CD14-positive monocyte (primary cell): ENCODE results near the gene ZGPAT. TPM values are rescaled to one million over a fixed set of nuclear protein-coding genes. Genes with fewer than 3 reads are reported as not detected.

Experiments used
- DNase-seq, 3 donors: peaks; one replicate each; pipeline ENCODE4 v3.0.0-alpha.2; 2011 to 2022
- H2AFZ ChIP-seq: 2 replicates; pipeline ENCODE4 v1.6.0; 2012; ENCODE audit warnings: mild to moderate bottlenecking, low read depth, low read length, inconsistent platforms; ENCODE audit not compliant: insufficient read depth, poor library complexity, severe bottlenecking
- H3K27ac ChIP-seq, 2 donors: 1 replicate in 1 of 2; 2 replicates in 1 of 2; pipeline ENCODE4 v1.5.1; 2012 to 2013; ENCODE audit warnings: low read length in 2 of 2, control low read depth in 1 of 2, inconsistent platforms in 1 of 2, low read depth in 1 of 2, mild to moderate bottlenecking in 1 of 2
- H3K27me3 ChIP-seq, 2 donors: one replicate each; pipeline versions ENCODE4 v1.6.0 to v1.6.1; 2011 to 2013; ENCODE audit warnings: low read length in 2 of 2; ENCODE audit not compliant: control insufficient read depth in 2 of 2, insufficient read depth in 2 of 2
- H3K36me3 ChIP-seq, 2 donors: replicated peaks in 1 of 2; 1 replicate in 1 of 2; 2 replicates in 1 of 2; pipeline versions ENCODE4 v1.5.1 to v1.6.1; 2012 to 2013; ENCODE audit warnings: low read length in 2 of 2, control low read depth in 1 of 2, inconsistent platforms in 1 of 2, mild to moderate bottlenecking in 1 of 2; ENCODE audit not compliant: insufficient read depth in 2 of 2, control insufficient read depth in 1 of 2
- H3K4me1 ChIP-seq, 2 donors: 1 replicate in 1 of 2; 2 replicates in 1 of 2; pipeline versions ENCODE4 v1.5.1 to v1.6.1; 2012 to 2013; ENCODE audit warnings: low read length in 2 of 2, control low read depth in 1 of 2, inconsistent platforms in 1 of 2, mild to moderate bottlenecking in 1 of 2, moderate library complexity in 1 of 2; ENCODE audit not compliant: insufficient read depth in 2 of 2, control insufficient read depth in 1 of 2
- H3K4me2 ChIP-seq: replicated peaks from 2 replicates; pipeline ENCODE3; 2012; ENCODE audit warnings: low read length, moderate library complexity, mild to moderate bottlenecking; ENCODE audit not compliant: poor library complexity, severe bottlenecking; ENCODE audit errors: extremely low read depth
- H3K4me3 ChIP-seq, 3 experiments: fragments of 200-600 bp in 1 of 3; sonication (generic) in 1 of 3; replicated peaks in 1 of 3; 1 replicate in 2 of 3; 2 replicates in 1 of 3; pipeline ENCODE4 v1.5.1; 2011 to 2013; ENCODE audit warnings: low read length in 3 of 3, mild to moderate bottlenecking in 3 of 3, control low read depth in 2 of 3, low read depth in 2 of 3, inconsistent platforms in 1 of 3, moderate library complexity in 1 of 3
- H3K79me2 ChIP-seq: 2 replicates; pipeline ENCODE4 v1.6.0; 2012; ENCODE audit warnings: mild to moderate bottlenecking, control low read depth, inconsistent platforms, low read length, moderate library complexity; ENCODE audit not compliant: insufficient read depth
- H3K9ac ChIP-seq: 2 replicates; pipeline ENCODE4 v1.6.0; 2017; ENCODE audit warnings: low read length, mild to moderate bottlenecking; ENCODE audit not compliant: insufficient read depth, poor library complexity, severe bottlenecking
- H3K9me3 ChIP-seq, 2 donors: replicated peaks in 1 of 2; 1 replicate in 1 of 2; 2 replicates in 1 of 2; pipeline versions ENCODE4 v1.5.1 to v1.6.1; 2012 to 2013; ENCODE audit warnings: low read length in 2 of 2, control low read depth in 1 of 2; ENCODE audit not compliant: control insufficient read depth in 1 of 2, insufficient read depth in 1 of 2
- H4K20me1 ChIP-seq: 2 replicates; pipeline ENCODE4 v1.6.0; 2012; ENCODE audit warnings: mild to moderate bottlenecking, low read length, control low read depth, moderate library complexity; ENCODE audit not compliant: insufficient read depth
- H3K27ac Mint-ChIP-seq, 7 donors: one replicate each; pipeline ENCODE4 v1.8.0; 2020; ENCODE audit warnings: mild to moderate bottlenecking in 7 of 7, mixed read lengths in 7 of 7, moderate library complexity in 6 of 7, inconsistent platforms in 2 of 7
- H3K27me3 Mint-ChIP-seq, 3 donors: one replicate each; pipeline ENCODE4 v1.8.0; 2021 to 2022; ENCODE audit warnings: low read depth in 3 of 3, mild to moderate bottlenecking in 3 of 3, mixed read lengths in 3 of 3, moderate library complexity in 3 of 3, inconsistent platforms in 1 of 3
- H3K36me3 Mint-ChIP-seq, 2 donors: one replicate each; pipeline ENCODE4 v1.8.0; 2020; ENCODE audit warnings: mixed read lengths in 2 of 2, inconsistent platforms in 1 of 2, mild to moderate bottlenecking in 1 of 2
- H3K4me1 Mint-ChIP-seq: one replicate; pipeline ENCODE4 v1.8.0; 2020; ENCODE audit warnings: mild to moderate bottlenecking, mixed read lengths
- H3K4me3 Mint-ChIP-seq, 2 donors: one replicate each; pipeline ENCODE4 v1.8.0; 2020; ENCODE audit warnings: mild to moderate bottlenecking in 2 of 2, mixed read lengths in 2 of 2, moderate library complexity in 1 of 2
- H3K9me3 Mint-ChIP-seq, 7 donors: one replicate each; pipeline ENCODE4 v1.8.0; 2020 to 2022; ENCODE audit warnings: mixed read lengths in 7 of 7, mild to moderate bottlenecking in 6 of 7, moderate library complexity in 6 of 7, inconsistent platforms in 2 of 7
- CTCF ChIP-seq: fragments of 200-600 bp; IDR thresholded peaks from one replicate; pipeline ENCODE4 v1.8.0; 2022; ENCODE audit warnings: antibody characterized with exemption, mild to moderate bottlenecking
- WGBS: methylation state at CpG from one replicate; pipeline ENCODE4 v1.1.5; 2013; ENCODE audit warnings: missing lambda C conversion rate; ENCODE audit not compliant: insufficient coverage; 5-methylcytosine and 5-hydroxymethylcytosine counted together
- intact Hi-C, 2 donors: fragments of 100-400 bp; cut with micrococcal nuclease; formaldehyde crosslinking; loops; one replicate each; pipeline versions ENCODE4 v1.15.0 to v1.15.1; 2023
- polyA plus RNA-seq, 3 donors: library from polyadenylated mRNA; depleted of rRNA in 1 of 3; unstranded in 2 of 3; stranded (reverse) in 1 of 3; fragments of 300-500 nt in 2 of 3; fragments of >200 nt in 1 of 3; fragmentation: Illumina TruSeq in 2 of 3; gene quantifications; 1 replicate in 2 of 3; 2 replicates in 1 of 3; pipeline ENCODE4 v1.2.3, GENCODE V29; 2012 to 2021

ZGPAT gene
- polyA plus RNA-seq, 3 donors = 24.2 to 58.6 (median 28.3) TPM

GRCh38 chr20:63661959-63662812, 45.7 kb upstream of the ZGPAT start:
- peaks cover 9% of the 10 kb centered on the region for H3K79me2 ChIP-seq
- H3K36me3 ChIP-seq = peaks cover 45 to 69% of the 10 kb centered on the region in 2 donors
- H3K4me1 ChIP-seq = peaks cover 19 to 20% of the 10 kb centered on the region in 2 donors
- WGBS = 96% methylated on average over 24 of the region's 33 CpGs
- H3K27ac ChIP-seq = no peak overlapping the region
- DNase-seq = no peak
- H3K4me3 Mint-ChIP-seq = no peak overlapping the region
- peaks cover 0 to 1% (median 0%) of the 10 kb centered on the region in 7 donors for H3K9me3 Mint-ChIP-seq
- H2AFZ ChIP-seq = no peak overlapping the region
- H3K4me1 Mint-ChIP-seq = peaks cover 25% of the 10 kb centered on the region
- no peaks in the 10 kb centered on the region for H3K27me3 ChIP-seq
- no peaks in the 10 kb centered on the region for H4K20me1 ChIP-seq
- H3K27me3 Mint-ChIP-seq = peaks cover 0 to 3% (median 0%) of the 10 kb centered on the region in 3 donors
- no peak for TF ChIP-seq CTCF
- peak overlapping the region in 1 of 7 donors; percentile 66 for H3K27ac Mint-ChIP-seq
- no peaks in the 10 kb centered on the region for H3K9me3 ChIP-seq
- H3K9ac ChIP-seq = no peak overlapping the region
- no peak overlapping the region for H3K4me2 ChIP-seq
- H3K4me3 ChIP-seq = no peak overlapping the region
- peaks cover 52 to 67% of the 10 kb centered on the region in 2 donors for H3K36me3 Mint-ChIP-seq
- intact Hi-C loops = no loop called here

- Mint-ChIP-seq H3K9me3 (peaks cover 0 to 1% (median 0%) of the 10 kb centered on the region in 7 donors), H3K4me1 (peaks cover 18% of the 10 kb centered on the region), H3K4me3 (no peak overlapping the region), H3K27ac (no peak overlapping the region), H3K27me3 (peaks cover 0 to 3% (median 0%) of the 10 kb centered on the region in 3 donors), H3K36me3 (peaks cover 58 to 73% of the 10 kb centered on the region in 2 donors)
- H3K79me2 ChIP-seq = peaks cover 9% of the 10 kb centered on the region
- no peaks in the 10 kb centered on the region for H4K20me1 ChIP-seq
- H3K4me1 ChIP-seq = peaks cover 13 to 14% of the 10 kb centered on the region in 2 donors
- no peak overlapping the region for H3K27ac ChIP-seq
- H3K9ac ChIP-seq = no peak overlapping the region
- H3K36me3 ChIP-seq = peaks cover 52 to 75% of the 10 kb centered on the region in 2 donors
- intact Hi-C loops = no loop called here
- H3K27me3 ChIP-seq = no peaks in the 10 kb centered on the region
- no peak overlapping the region for H3K4me3 ChIP-seq
- no peaks in the 10 kb centered on the region for H3K9me3 ChIP-seq
- H2AFZ ChIP-seq = no peak overlapping the region
- TF ChIP-seq CTCF = no peak
- no peak for DNase-seq
- no peak overlapping the region for H3K4me2 ChIP-seq
- 99% methylated on average over 9 of the region's 9 CpGs for WGBS
These were observed 45.0 kb upstream of the ZGPAT start for GRCh38 chr20:63662813-63663189.
